HG03045 (cell line): ENCODE results near the gene UBA3.

Experiments used
- ATAC-seq: cut with Tn5 transposase; IDR thresholded peaks from one replicate; pipeline ENCODE4 v1.9.1; 2021; ENCODE audit warnings: mild to moderate bottlenecking, moderate library complexity; ENCODE audit not compliant: unreplicated experiment

The UBA3 gene

DNA sequence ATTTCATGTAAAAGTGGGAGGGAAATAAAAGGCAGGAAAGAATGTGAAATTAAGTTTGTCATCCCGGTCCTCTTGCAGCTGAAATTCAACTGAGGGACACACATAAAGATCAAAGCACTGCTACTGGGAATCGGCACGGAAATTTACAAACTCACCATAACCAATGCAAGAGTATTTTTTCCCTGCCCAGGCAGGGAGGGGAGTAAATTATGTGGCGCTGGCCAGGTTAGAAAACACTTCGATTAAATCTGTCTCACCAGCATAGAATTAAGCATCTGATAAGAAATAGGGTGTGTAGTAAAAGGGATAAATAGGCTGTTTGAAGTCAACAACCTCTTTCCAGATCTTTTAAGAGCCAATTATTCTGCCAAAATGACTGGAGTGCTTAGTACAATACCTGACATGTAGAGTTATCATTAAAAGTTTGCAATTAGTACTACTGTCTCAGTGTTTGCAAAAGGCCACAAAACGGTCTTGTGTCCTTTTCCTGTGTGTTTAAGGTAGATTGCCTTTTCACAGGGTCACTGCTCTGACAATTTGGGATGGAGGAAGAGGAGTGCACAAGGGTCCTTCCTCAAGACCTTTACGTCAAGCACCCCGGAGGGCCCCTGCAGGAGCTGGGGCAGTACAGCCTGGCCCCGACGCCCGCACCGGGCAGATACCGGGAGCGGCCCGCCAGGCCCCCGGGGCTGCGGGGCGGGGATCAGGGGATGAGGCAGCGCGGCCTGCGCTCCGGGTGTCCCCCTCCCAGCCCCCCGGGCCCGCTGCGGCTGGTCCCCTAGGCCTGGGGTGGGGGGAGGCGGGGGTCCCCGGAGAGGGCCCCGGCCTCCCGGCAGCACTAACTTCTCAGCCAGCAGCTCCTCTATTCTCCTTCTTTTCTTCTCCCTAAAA, 651 bp downstream of the UBA3 start:
- ATAC-seq = no peak

- ATAC-seq = no peak
Measured at GRCh38 chr3:69072928-69073327, 7.2 kb downstream of the UBA3 start.

GRCh38 chr3:69066121-69066520, 14.0 kb downstream of the UBA3 start:
- no peak for ATAC-seq

GRCh38 chr3:69065318-69065964, 14.7 kb downstream of the UBA3 start:
- ATAC-seq = no peak

DNA sequence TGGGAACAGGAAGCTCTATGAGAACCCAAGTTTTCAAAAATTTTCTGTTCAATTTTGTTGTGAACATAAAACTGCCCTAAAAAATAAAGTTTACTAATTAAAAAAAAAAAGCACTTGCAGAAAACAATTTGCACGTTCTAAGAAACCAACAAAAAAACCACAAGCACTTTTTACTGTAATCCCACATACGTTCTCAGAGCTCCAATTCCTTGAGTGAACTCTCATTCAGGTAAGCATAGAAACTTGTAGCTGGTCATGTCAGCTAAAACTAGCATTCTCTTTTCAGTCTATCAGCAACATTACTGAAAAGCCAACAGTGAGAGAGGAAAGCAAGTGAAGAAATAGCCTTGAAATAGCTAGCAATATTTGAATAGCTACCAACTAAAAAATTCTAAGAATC, 16.5 kb downstream of the UBA3 start:
- no peak for ATAC-seq

- ATAC-seq = no peak
Measured at GRCh38 chr3:69059688-69060087, 20.5 kb downstream of the UBA3 start.

DNA sequence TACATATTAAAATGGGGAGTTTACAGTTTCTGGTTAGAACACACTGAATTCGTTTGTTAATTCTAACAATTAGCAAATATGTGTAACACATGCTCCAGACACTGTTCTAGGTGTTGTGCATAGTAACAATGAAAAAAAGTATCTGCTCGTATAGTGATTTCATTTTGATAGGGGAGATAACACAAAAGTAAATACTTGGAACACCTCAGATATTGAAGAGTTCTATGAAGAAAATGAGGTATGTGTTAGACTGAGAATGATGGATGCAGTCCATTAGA, 21.3 kb downstream of the UBA3 start:
- no peak for ATAC-seq

GRCh38 chr3:69058180-69058946, 21.8 kb downstream of the UBA3 start:
- peak; percentile 70 for ATAC-seq

DNA sequence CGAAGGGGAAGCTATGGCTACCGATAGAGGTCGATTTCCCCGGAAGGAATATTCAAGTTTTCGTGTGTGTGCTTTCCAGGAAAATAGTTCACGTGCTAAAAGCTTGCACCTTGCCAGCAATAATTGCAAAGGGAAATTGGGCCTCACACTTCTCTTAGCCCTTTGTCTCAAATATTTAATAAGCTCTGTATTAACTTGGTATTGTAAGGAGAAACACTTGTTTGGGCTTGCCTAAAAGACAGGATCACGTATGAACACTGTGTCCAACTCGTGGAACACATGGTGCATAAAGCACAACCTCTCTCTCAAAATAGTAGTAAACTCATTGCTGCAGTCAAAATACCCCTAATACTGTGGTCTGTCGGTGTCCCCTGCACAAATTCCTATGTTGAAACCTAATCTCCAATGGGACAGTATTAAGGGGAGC, 27.7 kb downstream of the UBA3 start:
- no peak for ATAC-seq

- ATAC-seq = peak; percentile 96
Measured at GRCh38 chr3:69051756-69052471, 28.3 kb downstream of the UBA3 start, which contains the start of gene TMF1. Gene TMF1, minus strand, starts transcription at chr3:69052333. Its CDS starts 247 bp downstream, at chr3:69052086.

GRCh38 chr3:69048990-69049389, 31.2 kb downstream of the UBA3 start:
- no peak for ATAC-seq

DNA sequence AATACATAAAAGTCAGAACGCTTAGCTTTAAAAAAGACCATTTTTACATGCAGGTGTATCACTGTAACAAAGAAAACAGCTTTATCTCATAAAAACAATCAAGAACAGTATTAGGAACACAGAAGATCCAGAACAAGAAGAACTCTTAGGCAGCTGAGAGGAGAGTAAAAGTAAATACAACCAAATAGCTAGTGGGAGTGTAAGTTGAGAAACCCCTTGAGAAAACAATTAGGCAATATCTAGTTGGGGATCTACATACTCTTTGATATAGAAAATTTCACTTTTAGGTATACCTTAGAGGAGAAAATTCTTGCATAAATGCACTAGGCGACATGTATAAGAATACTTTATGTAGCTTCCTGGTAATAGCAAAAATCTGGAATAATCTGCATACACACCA, 35.6 kb downstream of the UBA3 start:
- ATAC-seq = no peak

DNA sequence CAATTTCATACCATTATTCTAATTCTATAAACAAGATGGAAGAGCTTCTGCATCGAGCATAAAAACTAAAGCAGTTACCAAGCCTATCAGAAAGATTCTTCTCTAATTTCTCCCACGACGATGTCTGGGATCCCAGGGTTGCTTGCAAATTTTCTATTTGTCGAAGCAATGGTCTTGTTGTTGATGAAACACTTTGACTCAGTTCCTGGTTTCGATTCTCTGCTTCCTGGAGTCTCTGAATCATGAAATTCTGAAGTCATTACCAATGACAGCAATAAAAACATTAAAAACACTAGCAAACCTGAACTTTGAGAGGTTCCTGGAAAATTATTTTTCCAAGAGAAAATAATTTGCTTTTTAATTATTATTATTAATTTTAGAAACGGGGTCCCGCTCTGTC, 46.7 kb downstream of the UBA3 start:
- no peak for ATAC-seq

- ATAC-seq = no peak
Measured at GRCh38 chr3:69032737-69033136, 47.4 kb downstream of the UBA3 start.

DNA sequence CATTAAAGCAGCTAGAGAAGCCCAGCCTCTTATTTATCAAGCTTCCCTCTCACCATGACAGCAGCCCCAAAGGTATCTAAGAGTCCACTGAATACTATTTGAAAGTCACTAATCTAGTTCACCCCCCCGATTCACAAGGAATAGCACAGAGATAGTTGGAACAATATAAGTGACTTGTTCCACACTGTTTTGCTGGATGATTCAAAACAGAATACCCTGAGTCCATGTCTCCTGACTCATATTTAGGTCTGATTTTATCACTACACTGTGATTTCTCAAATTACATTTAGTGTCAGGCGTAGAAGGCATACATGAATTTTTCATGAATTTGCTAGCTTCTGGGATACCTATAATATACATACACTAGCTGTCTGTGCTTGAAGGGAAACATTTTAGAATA, 48.0 kb downstream of the UBA3 start:
- no peak for ATAC-seq

GRCh38 chr3:69031635-69032034, 48.5 kb downstream of the UBA3 start:
- ATAC-seq = no peak

- no peak for ATAC-seq
Measured at GRCh38 chr3:69020857-69021256, 59.3 kb downstream of the UBA3 start.

DNA sequence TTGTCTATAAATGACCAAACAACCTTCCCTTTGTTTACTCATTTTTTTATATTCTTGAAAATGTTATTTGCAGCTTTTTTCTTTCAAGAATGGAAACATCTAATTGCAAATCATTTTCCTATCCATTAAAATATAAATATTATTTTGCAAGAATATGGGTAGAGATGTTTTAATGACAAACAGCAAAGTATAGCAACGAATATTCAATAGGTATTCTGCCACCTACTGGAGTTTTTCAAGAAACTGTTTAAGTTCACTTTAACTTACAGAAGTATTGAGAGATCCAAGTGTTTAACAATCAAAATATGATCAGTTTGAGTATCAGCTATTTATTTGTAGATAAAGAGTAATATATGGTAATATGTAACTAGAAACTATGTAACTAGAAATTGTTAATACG, 59.7 kb downstream of the UBA3 start:
- no peak for ATAC-seq

- no peak for ATAC-seq
Measured at GRCh38 chr3:69016901-69017300, 63.3 kb downstream of the UBA3 start.

- no peak for ATAC-seq
Measured at GRCh38 chr3:69016102-69016501, 64.1 kb downstream of the UBA3 start.

GRCh38 chr3:69014022-69014580, 66.1 kb downstream of the UBA3 start:
- no peak for ATAC-seq
